Lung (tissue), 12 donors: ENCODE data around the gene GRB14. TPM values are rescaled to one million over a fixed set of nuclear protein-coding genes. Genes with fewer than 3 reads are reported as not detected.
A peak's percentile ranks its signal among the peaks of the same experiment; 100 is the strongest.

Experiments
- ATAC-seq: fragments of 200-7000 bp; cut with Tn5 transposase; one replicate; pipeline ENCODE4 v1.9.1; 2020; ENCODE audit warnings: moderate number of reproducible peaks; ENCODE audit not compliant: insufficient read depth, low FRiP score
- DNase-seq, 3 donors: peaks; one replicate each; pipeline ENCODE4 v3.0.0-alpha.2; 2013 to 2017
- H3K27ac ChIP-seq, 2 donors: one replicate each; pipeline ENCODE4 v1.5.1; 2013; ENCODE audit warnings: mild to moderate bottlenecking in 2 of 2, moderate library complexity in 2 of 2, control low read depth in 1 of 2, inconsistent platforms in 1 of 2, low read depth in 1 of 2, low read length in 1 of 2
- H3K27me3 ChIP-seq, 3 donors: one replicate each; pipeline ENCODE4 v1.5.1; 2013; ENCODE audit warnings: low read length in 2 of 3; ENCODE audit not compliant: control insufficient read depth in 3 of 3, insufficient read depth in 3 of 3
- H3K36me3 ChIP-seq, 4 donors: one replicate each; pipeline ENCODE4 v1.5.1; 2013; ENCODE audit warnings: low read length in 4 of 4, mild to moderate bottlenecking in 1 of 4, moderate library complexity in 1 of 4; ENCODE audit not compliant: control insufficient read depth in 4 of 4, insufficient read depth in 4 of 4
- H3K4me1 ChIP-seq, 5 donors: one replicate each; pipeline ENCODE4 v1.5.1; 2013; ENCODE audit warnings: low read length in 5 of 5, mild to moderate bottlenecking in 2 of 5, moderate library complexity in 1 of 5; ENCODE audit not compliant: control insufficient read depth in 5 of 5, insufficient read depth in 5 of 5
- H3K4me3 ChIP-seq: one replicate; pipeline ENCODE4 v1.5.1; 2013; ENCODE audit warnings: mild to moderate bottlenecking, control low read depth, moderate library complexity
- H3K9ac ChIP-seq, 2 donors: one replicate each; pipeline ENCODE4 v1.5.1; 2013; ENCODE audit warnings: low read length in 2 of 2, control low read depth in 1 of 2; ENCODE audit not compliant: insufficient read depth in 1 of 2
- H3K9me3 ChIP-seq, 4 donors: one replicate each; pipeline ENCODE4 v1.5.1; 2013; ENCODE audit warnings: low read length in 3 of 4, mild to moderate bottlenecking in 1 of 4, moderate library complexity in 1 of 4; ENCODE audit not compliant: control insufficient read depth in 4 of 4, insufficient read depth in 3 of 4
- CTCF ChIP-seq: IDR thresholded peaks from 2 replicates; pipeline ENCODE4 v1.5.1; 2012; ENCODE audit warnings: mild to moderate bottlenecking; ENCODE audit errors: control extremely low read depth, extremely low read depth
- WGBS, 2 donors: extraction: QIAGEN DNeasy Blood & Tissue Kit; methylation state at CpG; one replicate each; pipeline ENCODE4 v1.1.7; 2013; 5-methylcytosine and 5-hydroxymethylcytosine counted together
- polyA plus RNA-seq, 2 donors: library from polyadenylated mRNA; stranded (reverse); fragments of 200-250 nt; gene quantifications; one replicate each; pipeline ENCODE4 v1.2.1, GENCODE V29; 2013
- total RNA-seq, 2 donors: library from RNA; depleted of rRNA in 1 of 2; stranded (reverse); fragments of >200 nt in 1 of 2; gene quantifications; one replicate each; pipeline ENCODE4 v1.2.1, GENCODE V29; 2014 to 2021
- donor health status: control.
- donor health status: control.
- donor health status: Bipolar disorder and iron deficiency.
- donor health status: healthy.
- donor health status: DM: yes; HTN: yes; CAD: no.

Gene GRB14
- total and polyA plus RNA-seq, 4 donors, result 1.1 to 20.2 (median 5.2) TPM

GRCh38 chr2:164561416-164561815 lies 59.9 kb downstream of the GRB14 start:
- H3K27ac ChIP-seq, result no peak overlapping the region
- no peak overlapping the region for H3K4me3 ChIP-seq
- WGBS, 2 donors, result 85 to 96% methylated on average over 4 of the region's 4 CpGs
- peaks cover 0 to 15% (median 0%) of the 10 kb centered on the region in 5 donors for H3K4me1 ChIP-seq
- H3K36me3 ChIP-seq, result no peaks in the 10 kb centered on the region
- TF ChIP-seq CTCF, result no peak
- H3K9me3 ChIP-seq, result no peaks in the 10 kb centered on the region
- no peak for ATAC-seq
- no peak overlapping the region for H3K9ac ChIP-seq
- no peaks in the 10 kb centered on the region for H3K27me3 ChIP-seq
- DNase-seq, result no peak

GRCh38 chr2:164560902-164561301 lies 60.4 kb downstream of the GRB14 start:
- no peak for ATAC-seq

GRCh38 chr2:164560181-164560792 lies 61.0 kb downstream of the GRB14 start:
- Histone ChIP-seq H3K4me3 (no peak overlapping the region), H3K4me1 (peaks cover 0 to 13% (median 0%) of the 10 kb centered on the region in 5 donors), H3K9ac (no peak overlapping the region), H3K27me3 (no peaks in the 10 kb centered on the region), H3K36me3 (no peaks in the 10 kb centered on the region), H3K9me3 (no peaks in the 10 kb centered on the region), H3K27ac (no peak overlapping the region)
- DNase-seq (peak in 2 of 3 donors; percentile 38 to 51), ATAC-seq (no peak)
- TF ChIP-seq CTCF, result no peak
- WGBS, 2 donors, result 44 to 48% methylated on average over 4 of the region's 4 CpGs

More at GRCh38 chr2:164560902-164561301, 60.4 kb downstream of the GRB14 start:
- Histone ChIP-seq H3K27me3 (no peaks in the 10 kb centered on the region), H3K27ac (no peak overlapping the region), H3K36me3 (no peaks in the 10 kb centered on the region), H3K4me1 (peaks cover 0 to 15% (median 0%) of the 10 kb centered on the region in 5 donors), H3K9me3 (no peaks in the 10 kb centered on the region), H3K4me3 (no peak overlapping the region), H3K9ac (no peak overlapping the region)
- TF ChIP-seq CTCF, result no peak
- no peak for DNase-seq
- 62 to 70% methylated on average over 2 of the region's 2 CpGs for WGBS, 2 donors

- no peaks in the 10 kb centered on the region for H3K9me3 ChIP-seq
- H3K9ac ChIP-seq, result no peak overlapping the region
- peaks cover 0 to 11% (median 3%) of the 10 kb centered on the region in 5 donors for H3K4me1 ChIP-seq
- H3K27ac ChIP-seq, result no peak overlapping the region
- no peak for DNase-seq
- ATAC-seq, result no peak
- WGBS, 2 donors, result 63 to 84% methylated on average over 2 of the region's 2 CpGs
- TF ChIP-seq CTCF, result no peak
- H3K27me3 ChIP-seq, result no peaks in the 10 kb centered on the region
- no peaks in the 10 kb centered on the region for H3K36me3 ChIP-seq
- no peak overlapping the region for H3K4me3 ChIP-seq
Measured at GRCh38 chr2:164558450-164558849, 62.8 kb downstream of the GRB14 start.
